ENCODE results near the gene PRR35.

Gene PRR35

GRCh38 chr16:528111-529011 is 31.8 kb upstream of the PRR35 start:
- DNase-seq, result no peak

GRCh38 chr16:529012-529575 is 31.1 kb upstream of the PRR35 start:
- no peak for DNase-seq

GRCh38 chr16:530111-530817 is 29.9 kb upstream of the PRR35 start:
- no peak for DNase-seq

- DNase-seq, result no peak
Observed at GRCh38 chr16:531494-532125, 28.6 kb upstream of the PRR35 start.

GRCh38 chr16:533391-534123 is 26.6 kb upstream of the PRR35 start:
- no peak for DNase-seq

- no peak for DNase-seq
Observed at GRCh38 chr16:534135-534534, 26.1 kb upstream of the PRR35 start.

GRCh38 chr16:534856-535445 is 25.2 kb upstream of the PRR35 start:
- no peak for DNase-seq

GRCh38 chr16:535446-536405 is 24.5 kb upstream of the PRR35 start:
- no peak for DNase-seq

GRCh38 chr16:536746-537145 is 23.4 kb upstream of the PRR35 start:
- no peak for DNase-seq

GRCh38 chr16:537415-538335 is 22.5 kb upstream of the PRR35 start:
- DNase-seq, result no peak

- DNase-seq, result no peak
Observed at GRCh38 chr16:539901-540530, 20.2 kb upstream of the PRR35 start.

- no peak for DNase-seq
Observed at GRCh38 chr16:540645-541340, 19.4 kb upstream of the PRR35 start.

- DNase-seq, result no peak
Observed at GRCh38 chr16:543301-544164, 16.7 kb upstream of the PRR35 start.

- no peak for DNase-seq
Observed at GRCh38 chr16:544517-544916, 15.7 kb upstream of the PRR35 start.

GRCh38 chr16:546909-547770 is 13.1 kb upstream of the PRR35 start:
- DNase-seq, result no peak

GRCh38 chr16:548586-548985 is 11.6 kb upstream of the PRR35 start:
- no peak for DNase-seq
